Neural progenitor cell (in vitro differentiated cells): ENCODE data around the gene NELFCD.

Source experiments
- CTCF ChIP-seq: fragments of 200-600 bp; sonication (generic); IDR thresholded peaks from 2 replicates; pipeline ENCODE4 v1.5.1; 2017; ENCODE audit warnings: antibody characterized with exemption, mild to moderate bottlenecking
- EZH2 ChIP-seq: fragments of 200-600 bp; sonication (generic); IDR thresholded peaks from 2 replicates; pipeline ENCODE4 v1.6.1; 2017; ENCODE audit warnings: antibody characterized with exemption, mild to moderate bottlenecking, moderate library complexity

- TF ChIP-seq CTCF: no peak
- TF ChIP-seq EZH2: no peak
These were observed 6.0 kb downstream of the NELFCD start for GRCh38 chr20:58986968-58987517.
